NCI-H2196 treated with DMSO at 0.1 percent for 48 hours (cell line): ENCODE data around the gene THSD8.

ENCODE experiments used
- DNase-seq: peaks from one replicate; lab custom pipeline; 2025; ENCODE audit not compliant: unreplicated experiment; lab: John Stamatoyannopoulos, UW

Gene THSD8

DNA sequence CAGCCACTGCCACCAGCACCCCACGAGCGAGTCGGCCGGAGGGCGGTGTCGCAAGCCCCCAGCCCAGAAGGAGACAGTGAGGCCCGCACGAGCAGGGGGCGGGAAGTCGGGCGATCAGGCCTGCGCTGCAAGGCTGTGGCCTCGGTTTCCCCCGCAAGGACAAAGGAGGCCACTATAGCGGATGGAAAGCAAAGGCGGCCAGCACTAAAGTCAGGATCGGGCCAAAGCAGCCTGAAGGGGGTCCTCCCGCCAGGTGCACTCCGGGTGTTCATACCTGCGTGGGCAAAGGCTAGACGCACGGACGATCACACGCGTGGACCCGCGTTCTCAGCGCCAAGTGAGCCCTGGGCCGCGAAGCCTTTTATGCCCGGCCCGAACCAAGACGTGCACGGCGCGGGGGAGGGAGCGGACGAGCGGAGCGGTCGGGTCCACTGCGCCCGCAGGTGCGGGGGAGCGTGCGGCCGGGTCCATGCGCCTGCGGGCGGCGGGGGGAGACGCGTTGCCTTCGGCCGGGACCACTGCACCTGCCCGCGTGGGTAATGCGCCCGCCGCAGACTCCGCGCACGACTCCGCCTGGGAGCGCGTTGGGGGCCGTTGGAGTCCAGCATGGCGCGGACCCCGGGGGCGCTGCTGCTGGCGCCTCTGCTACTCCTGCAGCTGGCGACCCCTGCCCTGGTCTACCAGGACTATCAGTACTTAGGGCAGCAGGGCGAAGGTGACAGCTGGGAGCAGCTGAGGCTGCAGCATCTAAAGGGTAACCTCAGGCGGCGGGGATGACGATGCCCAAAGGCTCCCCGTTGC lies at the start of gene THSD8, which contains the start of gene PRDX2:
TSS of gene THSD8 (plus strand) at position 604 of the 801 bp plus-strand sequence. CDS start at position 607, 3 bp downstream.
TSS of gene PRDX2 (minus strand) at position 335 of the 801 bp plus-strand sequence. CDS start 539 bp downstream, outside the sequence.
- DNase-seq = peak; percentile 54

DNA sequence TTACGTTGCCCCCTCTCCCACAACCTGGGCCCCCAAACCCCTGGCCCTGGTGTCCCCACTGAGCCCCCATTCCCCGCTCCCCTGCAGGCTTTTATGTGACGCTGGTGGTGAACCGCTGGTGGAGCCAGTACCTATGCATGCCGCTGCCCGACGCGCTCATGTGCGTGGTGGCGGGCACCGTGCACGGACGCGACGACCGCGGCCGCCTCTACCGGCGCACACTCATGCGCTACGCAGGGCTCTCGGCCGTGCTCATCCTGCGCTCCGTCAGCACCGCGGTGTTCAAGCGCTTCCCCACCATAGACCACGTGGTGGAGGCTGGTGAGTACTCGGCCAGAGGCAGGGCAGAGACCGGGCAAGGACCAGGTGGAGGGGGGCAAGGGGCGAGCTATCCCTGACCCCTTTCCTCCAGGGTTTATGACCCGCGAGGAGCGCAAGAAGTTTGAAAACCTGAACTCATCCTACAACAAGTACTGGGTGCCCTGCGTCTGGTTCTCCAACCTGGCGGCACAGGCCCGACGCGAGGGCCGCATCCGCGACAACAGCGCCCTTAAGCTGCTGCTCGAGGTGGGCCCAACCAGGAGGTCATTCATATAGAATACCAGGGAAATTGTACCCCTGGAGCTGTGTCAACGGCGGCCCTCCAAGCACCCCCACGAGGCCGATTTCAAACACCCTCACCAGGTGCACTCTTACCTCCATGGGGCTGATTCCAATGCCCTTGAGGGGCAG lies 47.2 kb upstream of the THSD8 start:
- DNase-seq = no peak

- no peak for DNase-seq
Measured at GRCh38 chr19:12756150-12756883, 45.6 kb upstream of the THSD8 start.

- DNase-seq = peak; percentile 69
Measured at GRCh38 chr19:12757544-12758274, 44.2 kb upstream of the THSD8 start.

GRCh38 chr19:12759686-12760085 lies 42.2 kb upstream of the THSD8 start:
- DNase-seq = no peak

- no peak for DNase-seq
Measured at GRCh38 chr19:12763100-12763499, 38.8 kb upstream of the THSD8 start.

DNA sequence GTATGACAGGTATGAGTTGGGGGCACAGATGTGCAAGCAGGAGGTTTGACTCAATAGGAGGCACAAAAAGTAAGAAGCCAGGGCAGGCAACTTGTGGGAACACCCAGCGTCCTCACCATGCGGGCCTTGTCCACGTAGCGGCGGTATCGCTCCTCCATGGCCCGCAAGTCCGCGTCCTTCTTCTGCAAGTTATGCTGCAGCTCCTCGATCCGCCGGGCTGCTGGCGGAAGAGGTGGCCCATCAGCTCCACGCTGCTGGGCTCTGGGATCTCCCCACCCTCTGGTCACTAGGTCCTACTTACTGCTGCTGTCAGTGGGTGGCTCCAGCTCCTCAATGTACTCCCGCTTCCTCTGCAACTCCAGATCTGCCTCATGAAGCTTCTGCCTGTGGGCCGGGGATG lies 37.2 kb upstream of the THSD8 start:
- DNase-seq = no peak

DNA sequence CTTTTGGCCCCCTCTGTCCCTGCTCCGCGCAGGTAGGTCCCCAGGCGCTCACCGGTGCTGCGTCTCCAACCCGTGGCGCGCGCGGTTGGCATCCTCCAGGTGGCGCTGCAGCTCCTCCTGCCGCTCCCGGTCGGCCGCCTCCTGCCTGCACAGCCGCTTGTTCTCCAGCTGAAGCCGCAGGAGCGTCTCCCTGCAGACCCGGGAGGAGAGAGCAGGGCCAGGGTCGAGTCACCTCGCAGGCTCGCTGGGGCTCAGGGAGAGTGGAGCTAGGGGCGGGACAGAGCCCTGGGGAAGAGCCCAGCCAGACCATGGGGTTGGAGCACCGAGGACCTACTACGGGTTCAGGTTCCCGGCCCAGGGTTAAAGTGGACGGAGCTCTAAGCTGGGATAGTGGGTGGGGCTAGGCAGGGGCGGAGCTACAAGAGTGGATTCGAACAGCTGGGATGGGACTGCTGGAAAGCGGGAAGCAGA lies 35.8 kb upstream of the THSD8 start:
- no peak for DNase-seq

DNA sequence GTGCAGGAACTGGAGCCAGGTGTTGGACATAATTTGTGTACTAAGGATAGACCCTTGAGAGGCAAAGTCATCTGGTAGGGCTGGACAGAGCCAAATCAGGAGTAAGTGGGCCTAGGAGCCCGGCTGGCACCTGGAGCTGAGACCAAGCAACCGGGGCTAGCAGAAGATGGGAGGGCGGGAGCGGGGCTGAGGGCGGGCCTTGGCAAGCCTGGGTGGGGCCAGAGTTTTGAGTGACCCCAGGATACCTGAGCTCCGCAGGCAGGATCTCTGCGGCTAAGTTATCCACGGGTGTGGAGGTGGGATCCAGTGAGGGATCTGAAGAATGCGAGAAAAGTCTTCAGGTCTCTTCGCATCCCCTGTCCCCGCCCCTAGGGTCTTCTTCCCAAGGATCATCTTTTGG lies 34.7 kb upstream of the THSD8 start:
- DNase-seq = no peak

- no peak for DNase-seq
Measured at GRCh38 chr19:12767666-12768065, 34.2 kb upstream of the THSD8 start.

- no peak for DNase-seq
Measured at GRCh38 chr19:12769689-12770088, 32.2 kb upstream of the THSD8 start.

- DNase-seq = no peak
Measured at GRCh38 chr19:12770922-12771321, 30.9 kb upstream of the THSD8 start.

DNA sequence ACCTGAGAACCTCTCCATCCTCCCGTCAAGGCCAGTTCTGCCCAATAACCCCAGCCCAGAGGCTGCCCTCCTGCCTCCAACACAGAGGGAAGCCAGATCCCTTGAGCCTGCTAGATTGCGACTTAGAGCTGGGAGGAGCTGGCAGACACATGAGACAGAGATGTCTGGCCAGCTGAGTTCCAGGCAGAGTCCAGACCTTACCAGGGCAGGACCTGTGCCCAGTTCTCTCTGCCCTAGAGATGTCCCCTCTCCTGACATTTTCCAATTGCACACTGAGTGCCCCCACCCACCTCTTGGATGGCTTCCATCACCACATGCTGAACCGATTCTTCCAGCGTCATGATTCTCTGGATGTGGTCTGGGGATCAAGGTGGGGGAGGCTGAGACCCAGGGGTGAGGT lies 29.5 kb upstream of the THSD8 start:
- DNase-seq = no peak

GRCh38 chr19:12773571-12773970 lies 28.3 kb upstream of the THSD8 start:
- no peak for DNase-seq

GRCh38 chr19:12774588-12775555 lies 27.0 kb upstream of the THSD8 start, which contains the start of gene HOOK2:
Gene HOOK2 (minus strand): TSS chr19:12775552. CDS start chr19:12775449, 103 bp downstream.
- peak; percentile 92 for DNase-seq

GRCh38 chr19:12777217-12778016 lies 24.5 kb upstream of the THSD8 start:
- peak; percentile 73 for DNase-seq

GRCh38 chr19:12778017-12778904 lies 23.6 kb upstream of the THSD8 start:
- DNase-seq = peak; percentile 68

DNA sequence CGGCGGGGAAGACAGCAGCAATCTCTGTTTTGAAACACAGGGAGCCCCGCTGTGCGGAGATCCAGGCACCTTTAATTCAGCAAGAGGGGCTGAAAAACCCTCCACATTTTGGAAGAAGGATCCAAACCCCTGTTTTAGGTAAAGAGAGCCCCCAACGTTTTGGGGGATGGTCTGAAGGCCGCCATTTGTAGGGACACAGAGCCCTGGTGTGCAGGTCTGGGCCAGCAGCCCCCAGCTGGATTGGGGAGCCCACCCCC lies 23.0 kb upstream of the THSD8 start:
- DNase-seq = no peak
